Esophagus mucosa (tissue), 1 donor: ENCODE results near the gene PITRM1. TPM values are rescaled to one million over a fixed set of nuclear protein-coding genes. Genes with fewer than 3 reads are reported as not detected.
"Not testable (repeated sequence)": the region's sequence is repeated elsewhere in the genome, so short reads cannot be mapped to it uniquely, and the experiment has no call there.

Experiments used
- ATAC-seq: fragments of 200-7000 bp; cut with Tn5 transposase; one replicate; pipeline ENCODE4 v1.9.1; 2020
- total RNA-seq: library from RNA; stranded (reverse); gene quantifications from one replicate; pipeline ENCODE4 v1.2.4, GENCODE V29; 2023
- donor health status: DM: yes; HTN: yes; CAD: no.

Gene PITRM1, protein sequence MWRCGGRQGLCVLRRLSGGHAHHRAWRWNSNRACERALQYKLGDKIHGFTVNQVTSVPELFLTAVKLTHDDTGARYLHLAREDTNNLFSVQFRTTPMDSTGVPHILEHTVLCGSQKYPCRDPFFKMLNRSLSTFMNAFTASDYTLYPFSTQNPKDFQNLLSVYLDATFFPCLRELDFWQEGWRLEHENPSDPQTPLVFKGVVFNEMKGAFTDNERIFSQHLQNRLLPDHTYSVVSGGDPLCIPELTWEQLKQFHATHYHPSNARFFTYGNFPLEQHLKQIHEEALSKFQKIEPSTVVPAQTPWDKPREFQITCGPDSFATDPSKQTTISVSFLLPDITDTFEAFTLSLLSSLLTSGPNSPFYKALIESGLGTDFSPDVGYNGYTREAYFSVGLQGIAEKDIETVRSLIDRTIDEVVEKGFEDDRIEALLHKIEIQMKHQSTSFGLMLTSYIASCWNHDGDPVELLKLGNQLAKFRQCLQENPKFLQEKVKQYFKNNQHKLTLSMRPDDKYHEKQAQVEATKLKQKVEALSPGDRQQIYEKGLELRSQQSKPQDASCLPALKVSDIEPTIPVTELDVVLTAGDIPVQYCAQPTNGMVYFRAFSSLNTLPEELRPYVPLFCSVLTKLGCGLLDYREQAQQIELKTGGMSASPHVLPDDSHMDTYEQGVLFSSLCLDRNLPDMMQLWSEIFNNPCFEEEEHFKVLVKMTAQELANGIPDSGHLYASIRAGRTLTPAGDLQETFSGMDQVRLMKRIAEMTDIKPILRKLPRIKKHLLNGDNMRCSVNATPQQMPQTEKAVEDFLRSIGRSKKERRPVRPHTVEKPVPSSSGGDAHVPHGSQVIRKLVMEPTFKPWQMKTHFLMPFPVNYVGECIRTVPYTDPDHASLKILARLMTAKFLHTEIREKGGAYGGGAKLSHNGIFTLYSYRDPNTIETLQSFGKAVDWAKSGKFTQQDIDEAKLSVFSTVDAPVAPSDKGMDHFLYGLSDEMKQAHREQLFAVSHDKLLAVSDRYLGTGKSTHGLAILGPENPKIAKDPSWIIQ
- total RNA-seq: 43.0 TPM

- ATAC-seq: peak; percentile 95
Measured at GRCh38 chr10:3172446-3173170, at the start of gene PITRM1. Gene PITRM1, minus strand, starts transcription at chr10:3172782. Its CDS starts 10 bp downstream, at chr10:3172772.

DNA sequence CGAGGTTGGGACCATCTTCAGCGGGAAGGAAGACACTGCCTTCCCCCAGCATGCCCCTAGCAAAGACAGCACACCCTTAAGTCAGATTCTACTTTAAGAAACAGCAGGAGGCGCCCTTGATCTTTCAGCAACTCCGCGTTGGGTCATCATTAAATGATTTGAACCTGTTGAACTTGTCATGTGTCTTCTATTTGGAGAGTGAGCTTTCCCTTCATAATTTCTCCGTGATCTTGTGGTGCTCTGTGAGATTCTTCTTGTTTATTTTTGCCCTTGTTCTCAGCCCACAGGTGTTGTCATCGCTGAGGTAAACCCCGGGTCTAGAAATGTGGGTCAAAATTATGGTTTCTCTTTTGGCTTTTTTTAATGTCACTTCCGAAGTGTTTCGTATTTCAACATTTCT is 49.5 kb upstream of the PITRM1 start:
- ATAC-seq: no peak

- ATAC-seq: not testable (repeated sequence)
Measured at GRCh38 chr10:3221601-3222000, 49.0 kb upstream of the PITRM1 start.

GRCh38 chr10:3220853-3221252 is 48.3 kb upstream of the PITRM1 start:
- ATAC-seq: no peak

DNA sequence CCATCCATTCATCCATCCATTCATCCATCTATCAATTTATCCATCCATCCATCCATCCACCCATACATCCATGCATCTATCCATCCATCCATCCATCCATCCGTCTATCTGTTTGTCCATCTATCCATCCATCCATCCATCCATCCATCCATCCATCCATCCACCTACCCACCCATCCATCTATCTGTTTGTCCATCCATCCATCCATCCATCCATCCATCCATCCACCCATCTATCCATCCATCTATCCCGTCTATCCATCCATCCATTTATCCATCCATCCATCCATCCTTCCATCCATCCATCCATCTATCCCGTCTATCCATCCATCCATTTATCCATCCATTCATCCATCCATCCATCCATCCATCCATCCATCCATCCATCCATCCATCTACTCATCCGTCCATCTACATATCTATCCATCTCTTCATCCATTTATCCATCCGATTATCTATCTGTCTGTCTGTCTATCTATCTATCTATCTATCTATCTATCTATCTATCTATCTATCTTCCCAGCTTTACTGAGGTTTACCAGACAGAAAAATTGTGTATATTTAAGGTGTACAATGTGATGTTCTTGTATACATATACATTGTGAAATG is 46.5 kb upstream of the PITRM1 start:
- not testable (repeated sequence) for ATAC-seq

GRCh38 chr10:3217853-3218252 is 45.3 kb upstream of the PITRM1 start:
- ATAC-seq: no peak

DNA sequence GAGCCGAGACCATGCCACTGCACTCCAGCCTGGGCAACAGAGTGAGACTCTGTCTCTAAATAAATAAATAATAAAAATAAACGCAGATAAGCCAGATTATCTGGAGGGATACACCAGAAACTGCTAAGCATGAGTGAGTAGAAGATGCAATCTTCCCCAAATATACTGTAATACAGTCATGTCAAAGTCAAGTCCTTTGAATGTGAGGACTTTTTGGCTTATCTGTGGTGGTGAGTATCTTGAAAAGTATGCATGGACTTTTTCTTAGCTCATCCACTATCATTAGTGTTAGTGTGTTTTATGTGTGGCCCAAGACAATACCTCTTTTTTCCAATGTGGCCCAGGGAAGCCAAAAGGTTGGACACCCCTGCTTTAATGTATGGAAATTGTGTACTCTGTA is 44.7 kb upstream of the PITRM1 start:
- no peak for ATAC-seq

DNA sequence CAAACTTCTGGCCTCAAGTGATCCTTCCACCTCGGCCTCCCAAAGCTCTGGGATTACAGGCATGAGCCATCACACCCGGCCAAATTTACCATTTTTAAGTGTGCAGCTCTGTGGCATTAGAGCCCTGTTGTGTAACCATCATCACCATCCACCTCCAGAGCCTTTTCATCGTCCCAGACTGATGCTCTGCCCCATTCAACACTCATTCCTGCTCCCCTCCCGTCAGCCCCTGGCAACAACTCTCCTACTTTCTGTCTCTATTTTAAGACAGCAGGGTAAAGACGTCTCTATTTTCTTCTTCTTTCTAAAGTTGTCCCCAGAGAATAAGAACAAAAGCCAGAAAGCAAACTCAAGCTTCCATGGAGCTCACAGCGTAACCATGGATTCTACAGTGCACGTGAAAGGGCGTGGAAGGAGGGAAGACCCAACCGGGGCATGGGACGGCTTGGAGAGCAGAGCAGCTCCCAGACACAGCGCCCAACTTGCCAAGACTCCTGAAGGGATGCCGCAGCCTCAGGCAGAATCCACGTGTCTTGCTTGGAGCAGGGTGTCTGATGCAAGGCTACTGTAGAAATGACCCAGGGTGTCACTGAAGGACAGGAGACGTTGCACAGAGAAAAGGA is 42.7 kb upstream of the PITRM1 start:
- ATAC-seq: no peak

GRCh38 chr10:3213758-3214515 is 41.4 kb upstream of the PITRM1 start:
- no peak for ATAC-seq

GRCh38 chr10:3213208-3213607 is 40.6 kb upstream of the PITRM1 start:
- no peak for ATAC-seq

- no peak for ATAC-seq
Measured at GRCh38 chr10:3210251-3210877, 37.8 kb upstream of the PITRM1 start.

DNA sequence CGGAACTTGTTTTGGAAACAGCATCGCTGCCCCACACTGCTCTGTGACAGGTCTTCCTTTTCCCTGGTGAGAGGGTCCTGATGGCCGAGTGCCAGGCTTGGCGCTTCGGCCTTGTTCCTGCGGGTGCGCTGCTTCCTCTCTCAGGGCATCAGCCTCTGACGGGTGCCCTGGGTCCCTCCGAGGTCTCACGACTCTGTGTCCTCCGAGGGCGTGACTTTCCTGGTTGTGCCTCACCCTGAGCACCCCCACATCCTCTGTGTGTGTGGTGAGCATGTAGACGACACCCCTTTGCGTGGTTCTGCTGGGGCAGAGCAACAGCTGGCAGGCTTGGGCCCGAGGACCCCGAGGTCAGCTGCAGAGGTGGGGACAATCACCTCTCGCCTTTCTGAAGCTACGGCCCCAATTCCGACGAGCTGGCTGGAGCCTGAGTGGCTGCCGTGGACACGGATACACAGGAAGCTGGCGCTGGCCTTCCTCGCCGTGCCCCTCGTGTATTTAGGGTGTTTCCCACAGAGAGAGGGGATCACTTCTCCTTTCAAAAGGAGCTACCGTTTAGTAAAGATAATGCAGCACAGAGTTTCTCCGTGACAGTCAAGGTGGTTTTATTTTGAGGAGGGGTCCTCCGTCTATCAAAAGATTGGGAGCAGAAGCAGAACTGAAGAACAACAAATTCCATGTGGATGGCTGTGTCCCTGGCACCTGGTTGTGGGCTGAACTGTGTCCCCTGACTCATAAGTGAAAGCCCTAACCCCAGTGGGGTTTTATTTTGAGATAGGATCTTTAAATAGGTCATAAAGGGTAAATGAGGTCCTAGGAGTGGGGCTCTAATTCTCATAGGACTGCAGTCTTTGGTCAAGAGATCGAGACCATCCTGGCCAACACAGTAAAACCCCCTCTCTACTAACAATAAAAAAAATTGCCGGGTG is 36.2 kb upstream of the PITRM1 start:
- no peak for ATAC-seq

- no peak for ATAC-seq
Measured at GRCh38 chr10:3207351-3207750, 34.8 kb upstream of the PITRM1 start.

DNA sequence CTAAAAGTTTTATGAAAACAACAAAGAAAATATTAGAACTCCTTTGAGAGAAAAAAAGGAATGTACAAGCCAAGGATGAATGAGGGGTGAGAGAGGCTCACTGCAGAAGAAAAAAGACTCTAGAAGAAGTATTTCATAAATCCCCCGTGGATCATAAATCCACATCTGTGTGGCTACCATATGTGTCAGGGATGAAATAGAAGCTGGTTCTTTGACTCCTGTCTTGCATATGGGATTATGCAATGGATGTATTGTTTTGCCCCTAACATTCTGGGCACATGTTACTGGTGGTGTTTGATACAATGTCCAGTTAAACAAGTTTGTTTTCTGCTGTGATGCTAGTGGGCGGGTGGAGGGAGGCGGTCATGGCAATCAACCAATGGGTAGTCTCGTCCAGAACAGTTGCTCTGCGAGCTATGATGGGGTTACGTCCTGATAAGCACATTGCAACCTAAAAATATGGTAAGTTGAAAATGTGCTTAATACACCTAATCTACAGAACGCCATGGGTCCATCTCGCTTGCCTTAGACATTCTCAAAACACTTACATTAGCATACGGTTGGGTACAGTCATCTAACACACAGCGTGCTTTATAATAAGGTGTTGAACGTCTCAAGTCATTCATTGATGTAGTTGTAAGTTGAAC is 34.1 kb upstream of the PITRM1 start:
- ATAC-seq: no peak

- no peak for ATAC-seq
Measured at GRCh38 chr10:3203972-3204371, 31.4 kb upstream of the PITRM1 start.

DNA sequence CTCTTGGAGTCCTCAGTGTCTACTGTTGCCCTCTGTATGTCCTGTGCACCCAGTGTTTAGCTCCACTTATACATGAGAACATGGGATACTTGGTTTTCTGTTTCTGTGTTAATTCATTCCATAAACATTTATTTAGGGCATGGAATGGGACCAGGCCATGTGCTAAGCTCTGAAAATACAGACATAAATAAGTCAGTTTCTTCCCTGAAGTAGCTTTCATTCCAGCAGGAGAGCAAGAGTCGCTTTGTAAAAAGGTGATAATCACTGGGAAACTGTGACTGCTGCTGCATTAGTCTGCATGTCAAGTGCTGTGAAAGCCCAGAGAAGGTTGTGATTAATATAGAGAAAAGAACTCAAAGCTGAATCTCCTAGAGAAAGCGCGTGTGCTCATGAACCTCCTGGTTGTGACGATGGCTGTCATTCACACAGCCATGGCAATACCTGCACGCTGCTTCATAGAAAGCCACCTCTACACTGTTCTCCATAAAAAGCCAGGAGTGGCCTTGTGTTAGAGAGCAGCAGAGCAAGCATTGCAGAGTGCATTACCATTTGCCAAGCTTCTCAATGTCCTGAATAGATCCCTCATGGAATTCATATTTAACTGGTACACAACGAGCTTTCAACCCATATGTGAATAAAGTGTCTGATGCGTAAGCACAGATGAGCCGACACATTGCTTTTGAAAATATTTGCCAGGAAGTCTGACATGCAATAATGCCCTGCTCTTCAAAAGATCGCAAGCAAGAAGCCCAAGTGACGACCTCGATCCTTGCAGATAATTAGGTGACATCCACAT is 30.6 kb upstream of the PITRM1 start:
- no peak for ATAC-seq

DNA sequence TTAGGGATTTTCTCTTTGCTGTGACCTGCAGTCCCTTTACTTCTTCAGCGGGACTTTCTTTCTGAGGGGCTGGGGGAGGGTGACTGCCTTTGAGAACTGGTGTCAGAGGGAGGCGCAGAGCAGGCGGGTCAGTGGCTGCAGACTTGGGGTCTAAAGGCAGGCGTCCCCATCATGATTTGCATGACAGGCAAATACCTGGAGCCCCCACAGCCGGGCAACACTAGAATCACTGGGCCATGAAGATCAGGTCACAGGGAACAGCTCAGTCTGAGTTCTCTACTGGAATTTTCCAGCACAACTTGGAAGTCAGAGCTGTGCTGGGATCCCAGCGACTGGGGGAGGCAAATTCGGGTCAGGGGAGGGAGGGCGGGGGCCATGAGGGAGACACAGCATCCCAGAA is 29.2 kb upstream of the PITRM1 start:
- no peak for ATAC-seq

DNA sequence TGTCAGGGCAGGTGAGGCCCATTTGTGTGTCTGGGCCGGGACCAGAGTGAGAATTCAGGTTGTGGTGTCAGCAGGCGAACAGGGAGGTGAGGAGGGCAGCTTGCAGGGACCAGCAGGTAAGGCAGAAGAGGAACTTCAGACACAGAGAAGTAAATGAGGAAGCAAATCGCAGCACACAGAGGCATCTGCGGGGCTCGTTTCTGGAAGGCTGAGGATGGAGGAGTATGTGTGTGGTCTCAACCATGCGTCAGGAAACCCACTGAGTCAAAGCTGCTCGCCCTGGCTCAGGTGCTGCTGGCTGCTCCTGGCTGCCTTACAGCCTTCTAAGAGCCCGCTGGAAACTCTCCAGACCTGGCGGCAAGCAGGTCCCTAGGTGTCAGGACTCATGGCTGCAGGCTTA is 26.9 kb upstream of the PITRM1 start:
- no peak for ATAC-seq
